GM19025 (cell line): ENCODE data around the gene PTPRD.

Source experiments
- ATAC-seq: cut with Tn5 transposase; IDR thresholded peaks from one replicate; pipeline ENCODE4 v1.9.1; 2021; ENCODE audit warnings: mild to moderate bottlenecking, low read depth, moderate library complexity; ENCODE audit not compliant: unreplicated experiment

PTPRD gene

GRCh38 chr9:8895106-8895860, 1717.5 kb downstream of the PTPRD start:
- ATAC-seq, result no peak

- ATAC-seq, result no peak
Measured at GRCh38 chr9:8890695-8891094, 1722.1 kb downstream of the PTPRD start.

DNA sequence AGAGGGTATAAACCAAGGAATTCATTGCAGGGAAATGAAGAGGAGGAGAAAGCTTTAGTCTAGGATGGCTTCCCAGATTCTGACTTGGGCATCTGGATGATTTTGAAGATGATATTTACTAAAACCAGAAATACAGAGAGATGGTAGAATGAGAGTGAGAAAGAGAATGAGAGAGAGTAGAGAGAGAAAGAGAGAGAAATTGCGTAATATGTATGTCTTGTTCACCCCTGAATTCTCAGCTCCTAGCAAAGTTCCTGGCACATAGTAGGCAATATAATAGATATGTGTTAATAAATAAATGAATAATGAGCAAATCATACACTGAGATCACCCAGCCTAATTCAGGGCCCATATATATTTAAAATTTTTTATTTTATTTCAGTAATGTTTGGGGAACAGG, 1723.7 kb downstream of the PTPRD start:
- ATAC-seq, result no peak

GRCh38 chr9:8888591-8888990, 1724.2 kb downstream of the PTPRD start:
- ATAC-seq, result no peak

- no peak for ATAC-seq
Measured at GRCh38 chr9:8887369-8887768, 1725.4 kb downstream of the PTPRD start.

DNA sequence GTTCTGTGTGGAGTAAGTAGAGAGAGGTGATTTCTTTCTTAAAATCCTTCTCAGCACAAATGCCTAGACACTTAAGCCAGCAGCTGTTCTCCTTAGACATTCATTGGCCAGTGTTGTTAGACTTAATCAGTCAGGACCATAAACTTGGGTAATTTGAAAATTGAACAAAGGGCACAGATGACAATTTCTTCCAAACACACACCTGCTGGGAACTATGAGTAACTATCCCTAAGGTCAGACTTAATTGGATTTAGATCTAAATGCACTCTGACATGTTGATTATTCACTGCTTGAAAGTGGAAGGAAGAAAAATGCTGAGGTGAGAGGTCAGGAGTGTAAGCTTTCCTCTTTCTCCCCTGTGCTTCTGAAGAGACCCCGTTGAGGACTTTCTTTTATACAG, 1729.5 kb downstream of the PTPRD start:
- ATAC-seq, result no peak

DNA sequence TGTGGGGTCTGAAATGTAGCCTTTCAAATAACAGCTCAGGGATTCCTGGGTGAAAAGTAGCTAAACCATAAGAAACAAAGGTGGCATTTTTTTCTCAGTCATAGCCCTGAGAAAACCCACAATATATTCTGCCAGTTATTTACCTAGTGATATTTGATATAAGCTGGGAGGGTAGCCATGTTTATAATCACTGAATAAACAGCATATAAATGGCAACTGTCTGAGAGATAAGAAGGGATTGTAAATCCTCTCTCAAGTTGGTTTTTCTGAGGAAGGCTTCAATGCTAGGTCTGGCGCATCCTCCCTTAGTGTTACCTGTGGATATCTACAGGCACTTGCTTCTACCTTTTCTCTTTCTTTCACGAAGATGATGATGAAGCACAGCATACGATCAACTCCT, 1732.7 kb downstream of the PTPRD start:
- no peak for ATAC-seq

- ATAC-seq, result no peak
Measured at GRCh38 chr9:8879284-8879683, 1733.5 kb downstream of the PTPRD start.

DNA sequence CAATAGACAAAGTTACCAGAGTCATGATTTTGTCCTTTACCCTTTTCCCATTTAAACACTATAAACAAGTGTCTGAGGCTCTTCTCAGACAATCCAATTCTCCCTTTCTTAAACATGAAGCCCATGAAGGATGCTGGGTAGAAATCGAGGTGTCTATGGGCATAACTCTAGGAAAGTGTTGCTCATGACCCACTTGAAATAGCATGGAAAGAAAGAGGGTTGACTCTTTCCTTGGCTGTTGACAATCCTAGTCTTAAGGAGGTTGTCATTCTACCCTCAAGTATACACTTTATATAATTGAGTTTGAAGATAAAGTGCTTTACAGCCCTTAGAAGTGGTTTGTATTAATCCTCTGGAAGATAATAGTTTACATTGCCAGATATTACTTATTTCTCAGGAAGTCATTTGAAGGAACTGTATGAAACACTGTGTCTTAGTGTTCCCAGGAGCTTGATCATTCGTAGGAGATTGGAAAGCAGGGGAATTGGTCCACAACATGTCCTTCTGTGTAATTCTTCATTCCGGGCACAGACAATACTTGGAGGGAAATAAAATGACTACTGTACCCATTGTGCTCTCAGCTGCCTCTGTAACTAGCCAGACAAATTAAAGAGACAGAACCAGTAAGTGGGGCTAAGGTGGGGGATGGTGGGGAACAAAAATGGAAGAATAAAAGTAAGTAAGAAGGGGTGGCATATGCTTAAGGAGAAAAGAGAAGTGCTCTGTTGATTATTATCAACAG, 1734.9 kb downstream of the PTPRD start:
- no peak for ATAC-seq

GRCh38 chr9:8876303-8876702, 1736.5 kb downstream of the PTPRD start:
- ATAC-seq, result no peak

DNA sequence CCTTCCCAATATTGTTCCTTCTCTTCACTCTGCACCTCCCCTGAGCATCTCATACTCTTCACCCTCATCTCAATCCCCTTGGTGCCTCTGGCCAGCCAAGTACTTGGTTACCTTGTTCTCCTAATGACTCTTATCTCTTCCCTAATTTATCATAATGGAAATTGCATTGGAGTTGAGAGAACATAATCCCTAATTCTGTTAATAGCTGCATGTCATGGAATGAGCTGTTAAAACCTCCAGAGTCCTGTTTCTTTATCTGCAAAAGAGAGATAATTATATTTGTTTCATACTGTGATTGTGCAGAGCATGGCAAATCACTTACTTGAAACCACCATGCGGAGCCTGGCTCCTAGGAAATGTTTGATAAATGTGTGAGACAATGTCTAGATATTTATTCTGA, 1738.3 kb downstream of the PTPRD start:
- no peak for ATAC-seq

GRCh38 chr9:8872802-8873201, 1740.0 kb downstream of the PTPRD start:
- no peak for ATAC-seq

GRCh38 chr9:8871796-8872445, 1740.9 kb downstream of the PTPRD start:
- no peak for ATAC-seq

GRCh38 chr9:8871396-8871795, 1741.4 kb downstream of the PTPRD start:
- ATAC-seq, result no peak

- no peak for ATAC-seq
Measured at GRCh38 chr9:8869812-8870211, 1743.0 kb downstream of the PTPRD start.

- no peak for ATAC-seq
Measured at GRCh38 chr9:8868632-8869031, 1744.2 kb downstream of the PTPRD start.

DNA sequence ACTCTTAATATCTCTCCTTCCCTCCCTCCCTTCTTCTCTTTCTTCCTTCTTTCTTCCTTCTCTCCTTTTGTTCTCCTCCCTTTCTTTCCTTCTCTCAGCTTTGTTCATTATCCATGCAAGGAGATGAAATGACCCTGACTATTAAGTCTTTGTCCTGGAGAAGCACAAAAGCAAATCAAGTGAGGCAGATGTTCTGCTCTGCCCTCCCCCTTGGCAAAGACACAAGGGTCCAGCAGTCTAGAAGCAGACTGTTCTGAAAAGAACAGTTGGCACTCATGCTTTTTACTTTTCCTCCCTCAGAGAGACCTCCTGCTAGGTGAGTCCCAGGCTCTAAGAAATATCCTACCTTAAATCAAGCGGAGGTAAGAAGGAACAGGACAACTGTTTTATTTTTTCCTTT, 1745.7 kb downstream of the PTPRD start:
- no peak for ATAC-seq

- no peak for ATAC-seq
Measured at GRCh38 chr9:8864545-8864896, 1748.3 kb downstream of the PTPRD start.

DNA sequence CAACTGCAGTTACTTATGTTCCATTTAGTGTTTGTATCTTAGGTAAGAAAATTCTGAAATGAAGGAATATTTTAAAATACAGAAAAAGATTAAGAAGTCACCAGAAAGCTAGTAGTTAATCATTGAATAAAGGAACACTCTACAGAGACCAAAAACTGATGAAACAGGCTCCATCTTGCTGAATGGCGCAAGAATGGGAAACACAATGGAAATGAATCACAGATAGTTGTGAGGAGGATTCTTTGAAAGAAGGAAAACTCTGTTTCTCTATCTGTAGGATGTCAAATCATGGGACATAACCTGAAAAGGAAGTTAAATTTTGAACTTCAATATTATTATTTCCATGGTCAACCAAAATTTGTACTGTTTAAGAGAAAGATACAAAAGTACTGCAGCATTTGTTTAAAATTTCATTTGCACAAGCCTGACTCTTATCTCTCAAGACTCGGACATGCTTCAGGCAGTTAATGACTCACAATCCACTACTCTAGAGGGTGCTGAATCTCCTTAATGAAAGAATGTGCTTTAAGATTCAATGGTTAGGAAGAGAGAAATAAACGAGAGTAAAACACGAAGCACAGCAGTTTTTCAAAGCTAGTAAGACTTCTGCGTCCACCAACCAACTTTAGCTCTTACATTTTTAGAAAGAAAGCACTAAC, 1748.8 kb downstream of the PTPRD start:
- ATAC-seq, result no peak

- ATAC-seq, result no peak
Measured at GRCh38 chr9:8863069-8863468, 1749.7 kb downstream of the PTPRD start.

DNA sequence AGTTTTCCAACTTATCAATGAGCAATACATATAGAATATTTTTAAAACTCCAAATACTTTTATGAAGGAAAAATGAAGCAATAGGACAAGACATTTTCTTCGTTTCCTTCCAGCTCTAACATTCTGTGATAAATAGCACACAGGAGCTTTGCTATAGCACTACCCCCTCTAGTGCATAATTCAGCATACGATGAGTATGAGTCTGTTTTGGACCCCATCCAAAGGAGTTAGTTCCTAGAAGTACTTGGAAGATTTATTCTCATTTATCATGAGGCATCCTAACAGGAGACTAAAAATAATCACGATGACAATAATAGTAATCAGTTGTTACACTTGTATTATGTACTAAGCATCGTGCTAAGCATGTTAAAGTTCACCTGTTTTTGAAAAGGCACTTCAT, 1751.9 kb downstream of the PTPRD start:
- no peak for ATAC-seq
